Neutrophil (primary cell): ENCODE measurements around the gene ARHGAP8.
"Not testable (repeated sequence)": the region's sequence is repeated elsewhere in the genome, so short reads cannot be mapped to it uniquely, and the experiment has no call there.

Experiments used
- H3K27ac ChIP-seq: fragments of 200-600 bp; sonication (generic); 2 replicates; pipeline ENCODE4 v1.5.1; 2016; ENCODE audit warnings: mild to moderate bottlenecking, moderate library complexity
- H3K27me3 ChIP-seq: fragments of 200-600 bp; sonication (generic); 2 replicates; pipeline ENCODE4 v1.6.0; 2016; ENCODE audit warnings: mild to moderate bottlenecking
- H3K36me3 ChIP-seq: fragments of 200-600 bp; sonication (generic); 2 replicates; pipeline ENCODE4 v1.5.1; 2017
- H3K4me1 ChIP-seq, 2 experiments: fragments of 200-600 bp in 1 of 2; sonication (generic) in 1 of 2; 1 replicate in 1 of 2; 2 replicates in 1 of 2; pipeline versions ENCODE4 v1.5.1 to v1.6.1; 2013 to 2016; ENCODE audit warnings: low read depth in 1 of 2, low read length in 1 of 2, mild to moderate bottlenecking in 1 of 2, moderate library complexity in 1 of 2; ENCODE audit not compliant: control insufficient read depth in 1 of 2, insufficient read depth in 1 of 2
- H3K4me3 ChIP-seq, 2 experiments: fragments of 200-600 bp in 1 of 2; sonication (generic) in 1 of 2; 1 replicate in 1 of 2; 2 replicates in 1 of 2; pipeline ENCODE4 v1.5.1; 2013 to 2016; ENCODE audit warnings: low read depth in 1 of 2, low read length in 1 of 2, mild to moderate bottlenecking in 1 of 2, moderate library complexity in 1 of 2
- H3K9me3 ChIP-seq: fragments of 200-600 bp; sonication (generic); 2 replicates; pipeline ENCODE4 v1.5.1; 2016
- TF ChIP-seq, protein P1 (sequence below): fragments of 200-600 bp; sonication (generic); IDR thresholded peaks from 2 replicates; pipeline ENCODE4 v1.5.1; 2016; ENCODE audit warnings: antibody characterized with exemption

The ARHGAP8 gene

DNA sequence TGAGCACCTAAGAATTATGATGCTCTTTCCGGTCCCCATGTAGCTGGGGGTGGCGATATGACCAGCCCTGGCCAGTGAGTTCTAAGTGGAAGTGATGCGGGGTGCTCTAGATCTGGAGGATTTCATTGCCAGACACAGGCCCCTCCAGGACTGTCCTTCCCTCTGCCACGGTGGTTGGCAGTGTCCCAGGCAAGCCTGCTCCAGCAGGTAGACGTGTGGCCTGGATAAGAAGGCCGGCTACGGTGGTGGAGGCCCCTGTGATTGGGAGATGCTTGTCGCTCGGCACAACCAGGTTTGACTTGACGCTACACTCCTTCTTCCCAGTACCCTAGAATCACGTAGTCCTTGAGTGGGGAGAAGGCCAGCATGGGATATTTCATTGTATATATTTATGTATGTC lies 9.1 kb upstream of the ARHGAP8 start:
- no peaks in the 10 kb centered on the region for H3K4me1 ChIP-seq
- no peaks in the 10 kb centered on the region for H3K36me3 ChIP-seq
- TF ChIP-seq, protein P1, sequence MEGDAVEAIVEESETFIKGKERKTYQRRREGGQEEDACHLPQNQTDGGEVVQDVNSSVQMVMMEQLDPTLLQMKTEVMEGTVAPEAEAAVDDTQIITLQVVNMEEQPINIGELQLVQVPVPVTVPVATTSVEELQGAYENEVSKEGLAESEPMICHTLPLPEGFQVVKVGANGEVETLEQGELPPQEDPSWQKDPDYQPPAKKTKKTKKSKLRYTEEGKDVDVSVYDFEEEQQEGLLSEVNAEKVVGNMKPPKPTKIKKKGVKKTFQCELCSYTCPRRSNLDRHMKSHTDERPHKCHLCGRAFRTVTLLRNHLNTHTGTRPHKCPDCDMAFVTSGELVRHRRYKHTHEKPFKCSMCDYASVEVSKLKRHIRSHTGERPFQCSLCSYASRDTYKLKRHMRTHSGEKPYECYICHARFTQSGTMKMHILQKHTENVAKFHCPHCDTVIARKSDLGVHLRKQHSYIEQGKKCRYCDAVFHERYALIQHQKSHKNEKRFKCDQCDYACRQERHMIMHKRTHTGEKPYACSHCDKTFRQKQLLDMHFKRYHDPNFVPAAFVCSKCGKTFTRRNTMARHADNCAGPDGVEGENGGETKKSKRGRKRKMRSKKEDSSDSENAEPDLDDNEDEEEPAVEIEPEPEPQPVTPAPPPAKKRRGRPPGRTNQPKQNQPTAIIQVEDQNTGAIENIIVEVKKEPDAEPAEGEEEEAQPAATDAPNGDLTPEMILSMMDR: no peak
- peaks cover 34% of the 10 kb centered on the region for H3K27me3 ChIP-seq
- no peaks in the 10 kb centered on the region for H3K9me3 ChIP-seq
- H3K27ac ChIP-seq: no peak overlapping the region
- no peak overlapping the region for H3K4me3 ChIP-seq

DNA sequence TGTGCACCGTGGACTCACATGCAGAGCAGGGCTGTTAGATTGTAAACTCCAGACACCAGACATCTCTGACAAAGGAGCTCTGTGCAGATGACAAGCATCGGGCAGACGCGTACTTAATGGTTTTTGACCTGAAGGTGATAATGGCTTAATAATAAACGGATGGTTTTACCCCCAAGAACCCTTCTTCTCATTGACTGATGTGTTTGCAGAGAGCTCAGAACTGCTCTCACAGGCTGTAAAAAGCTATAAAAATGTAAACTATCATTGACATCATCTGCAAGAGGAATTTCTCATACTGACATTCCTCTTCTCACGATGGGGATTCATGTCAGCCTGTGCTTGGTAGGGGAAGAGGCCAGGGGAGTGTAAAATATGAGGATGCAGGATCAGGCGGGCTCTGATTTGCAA lies 8.6 kb upstream of the ARHGAP8 start:
- peaks cover 34% of the 10 kb centered on the region for H3K27me3 ChIP-seq
- no peak overlapping the region for H3K27ac ChIP-seq
- no peaks in the 10 kb centered on the region for H3K9me3 ChIP-seq
- H3K36me3 ChIP-seq: no peaks in the 10 kb centered on the region
- no peak overlapping the region for H3K4me3 ChIP-seq
- H3K4me1 ChIP-seq: no peaks in the 10 kb centered on the region
- TF ChIP-seq, protein P1: no peak

DNA sequence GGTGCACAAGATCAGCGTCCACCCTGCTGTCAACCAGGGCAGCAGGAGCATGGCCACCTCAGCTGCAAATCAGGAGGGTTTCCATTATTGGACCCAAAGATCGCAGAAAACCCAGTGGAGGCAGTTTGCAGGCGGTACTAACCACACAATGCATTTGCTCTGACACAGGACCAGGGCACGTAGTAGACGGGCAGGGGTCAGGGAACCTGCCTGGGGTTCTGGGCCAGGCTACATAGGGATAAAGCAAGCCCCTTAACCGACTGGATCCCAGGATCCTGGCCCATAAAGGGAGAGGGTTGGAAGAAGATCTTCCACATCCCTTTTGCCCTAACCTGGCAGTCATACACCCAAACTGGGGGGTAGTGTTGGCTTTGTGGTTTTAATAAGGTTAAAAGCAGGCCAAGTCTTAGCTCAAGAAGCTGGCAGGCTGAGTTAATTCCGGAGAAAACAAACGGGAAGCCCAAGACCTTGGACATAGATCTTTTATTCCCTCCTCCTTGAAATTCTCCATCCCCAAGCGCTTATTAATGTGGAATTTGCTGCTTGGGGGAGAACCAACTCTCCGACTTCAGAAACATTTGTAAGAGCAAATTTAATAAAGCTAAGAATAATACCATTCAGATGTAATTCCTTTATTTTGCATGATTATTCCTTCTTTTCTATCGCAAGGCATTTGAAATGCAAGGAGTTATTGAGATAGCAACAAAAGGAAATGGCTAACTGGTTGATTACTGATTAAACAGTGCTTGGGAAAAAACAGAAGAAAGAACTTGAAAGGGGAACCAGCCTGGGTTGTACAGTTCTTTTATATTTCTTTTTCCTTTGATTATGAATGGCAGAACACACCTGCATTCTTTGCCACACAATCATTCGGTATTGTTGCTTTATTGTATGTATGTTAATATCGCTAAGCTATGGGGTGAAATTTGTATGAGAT lies 6.3 kb upstream of the ARHGAP8 start:
- Histone ChIP-seq H3K27me3 (peaks cover 50% of the 10 kb centered on the region), H3K27ac (no peak overlapping the region), H3K9me3 (no peaks in the 10 kb centered on the region), H3K36me3 (no peaks in the 10 kb centered on the region), H3K4me1 (no peaks in the 10 kb centered on the region), H3K4me3 (no peak overlapping the region)
- TF ChIP-seq, protein P1: no peak

DNA sequence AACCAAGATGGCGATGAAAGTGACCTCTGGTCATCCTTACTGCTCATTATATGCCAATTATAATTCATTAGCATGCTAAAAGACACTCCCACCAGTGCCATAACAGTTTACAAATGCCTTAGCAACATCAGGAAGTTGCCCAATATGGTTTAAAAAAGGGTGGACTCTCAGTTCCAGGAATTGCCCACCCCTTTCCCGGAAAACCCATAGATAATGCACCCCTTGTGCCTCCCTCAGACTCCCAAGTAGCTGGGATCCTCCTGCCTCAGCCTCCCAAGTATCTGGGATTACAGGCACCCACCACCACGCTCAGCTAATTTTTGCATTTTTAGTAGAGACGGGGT lies 4.6 kb upstream of the ARHGAP8 start:
- not testable (repeated sequence) for H3K4me1 ChIP-seq, H3K9me3 ChIP-seq, H3K27ac ChIP-seq

DNA sequence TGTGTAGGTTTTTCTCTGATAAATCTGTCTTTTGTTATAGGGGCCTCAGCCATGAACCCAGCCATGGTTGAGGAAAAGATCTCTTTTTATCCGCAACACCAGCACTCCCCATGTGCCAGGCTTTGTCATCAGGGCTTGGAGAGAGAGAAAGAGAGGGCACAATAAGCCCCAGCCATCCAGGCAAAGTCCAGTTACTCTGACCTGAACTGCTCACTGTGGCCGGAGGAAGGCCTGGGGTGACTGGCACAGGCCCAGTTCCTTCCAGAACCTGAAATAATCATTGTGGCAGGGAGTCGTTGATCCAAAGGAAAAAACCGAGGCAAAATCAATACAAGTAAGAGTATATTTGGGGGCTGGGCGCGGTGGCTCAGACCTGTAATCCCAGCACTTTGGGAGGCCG lies 3.9 kb upstream of the ARHGAP8 start:
- TF ChIP-seq, protein P1: no peak
- Histone ChIP-seq H3K4me3 (no peak overlapping the region), H3K4me1 (no peaks in the 10 kb centered on the region), H3K9me3 (no peaks in the 10 kb centered on the region), H3K36me3 (no peaks in the 10 kb centered on the region), H3K27me3 (peaks cover 63% of the 10 kb centered on the region), H3K27ac (no peak overlapping the region)

More for the DNA sequence above, 4.6 kb upstream of the ARHGAP8 start:
- peaks cover 62% of the 10 kb centered on the region for H3K27me3 ChIP-seq
- not testable (repeated sequence) for H3K36me3 ChIP-seq, H3K4me3 ChIP-seq

DNA sequence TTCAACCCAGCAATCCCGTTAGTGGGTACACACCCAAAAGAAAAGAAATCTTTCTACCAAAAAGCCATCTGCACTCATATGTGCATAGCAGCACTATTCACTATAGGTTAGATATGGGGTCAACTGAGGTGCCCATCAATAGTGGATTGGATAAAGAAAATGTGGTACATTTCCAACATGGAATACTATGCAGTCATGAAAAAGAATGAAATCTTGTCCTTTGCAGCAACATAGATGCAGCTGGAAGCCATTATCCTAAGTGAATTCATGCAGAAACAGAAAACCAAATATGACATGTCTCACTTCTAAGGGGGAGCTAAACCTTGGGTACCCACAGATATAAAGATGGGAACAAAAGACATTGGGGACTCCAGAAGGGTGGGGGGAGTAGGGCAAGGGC lies 1.9 kb upstream of the ARHGAP8 start:
- H3K27ac ChIP-seq: no peak overlapping the region
- peaks cover 75% of the 10 kb centered on the region for H3K27me3 ChIP-seq
- no peak overlapping the region for H3K4me3 ChIP-seq
- no peaks in the 10 kb centered on the region for H3K36me3 ChIP-seq
- TF ChIP-seq, protein P1: no peak
- no peaks in the 10 kb centered on the region for H3K9me3 ChIP-seq
- H3K4me1 ChIP-seq: no peaks in the 10 kb centered on the region
